ENCODE results near the gene DYNC1I2. TPM values are rescaled to one million over a fixed set of nuclear protein-coding genes. Genes with fewer than 3 reads are reported as not detected.

Gene DYNC1I2
- total RNA-seq = 10 to 100 TPM; 41.6 to 49.5 TPM

DNA sequence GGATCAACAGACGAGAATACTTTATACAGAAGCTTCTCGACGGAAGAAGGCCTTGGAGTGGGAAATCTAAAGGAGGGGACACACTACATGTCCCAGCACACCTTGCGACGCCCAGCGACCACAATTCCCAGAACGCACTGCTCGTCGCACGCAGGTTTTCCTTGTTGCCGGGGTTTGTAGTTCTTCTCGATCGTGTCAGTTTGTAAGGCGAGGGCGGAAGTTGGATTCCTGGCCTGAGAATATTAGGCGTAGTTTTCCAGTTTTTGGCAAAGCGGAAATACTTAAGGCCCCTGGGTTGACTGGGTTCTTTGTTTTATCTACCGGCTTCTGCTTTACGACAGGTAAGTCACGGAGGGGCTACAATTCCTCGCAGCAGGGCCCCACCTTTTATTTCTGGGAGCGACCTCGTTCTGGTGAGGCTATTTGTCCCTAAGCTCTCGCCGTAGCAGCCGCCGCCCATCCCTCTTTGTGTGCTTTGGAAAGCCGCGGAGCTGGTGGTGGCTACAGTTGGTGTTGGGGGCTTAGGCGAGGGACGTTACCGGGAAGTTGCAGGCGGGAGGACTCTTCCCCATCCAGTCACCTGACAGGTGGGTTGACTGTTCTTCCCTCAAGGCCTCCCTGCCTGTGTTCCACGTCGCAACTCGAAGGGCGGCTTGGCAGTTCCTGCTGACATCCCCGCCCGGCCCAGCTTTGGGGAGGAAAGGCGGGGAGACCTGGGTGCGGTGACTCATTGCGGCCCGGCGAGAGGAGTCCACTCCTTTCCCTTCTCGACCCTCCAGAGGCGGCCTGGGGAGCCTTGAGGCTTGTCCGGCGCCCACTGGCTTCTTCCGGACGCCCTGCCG is at the start of gene DYNC1I2:
Gene DYNC1I2 (plus strand): TSS at position 183 of the 842 bp plus-strand sequence. CDS start 2,687 bp downstream, outside the sequence.
- DNase-seq (peak; percentile 89), ATAC-seq (peak; percentile 84)
- peaks cover 17% of the 10 kb centered on the region for H3K27me3 Mint-ChIP-seq
- CTCF ChIA-PET = interaction anchor here (1.0 to 1.8 kb wide), 3 partner anchors 419 to 774 kb away, joined by 3 to 7 read pairs (median 4); no protein-coding TSS in a partner anchor
- peak within 1 kb of the TSS; percentile 85 for H3K27ac Mint-ChIP-seq
- peak within 1 kb of the TSS; percentile 92 for H3K4me3 Mint-ChIP-seq
- H3K36me3 Mint-ChIP-seq = peaks cover 14% of the 10 kb centered on the region
- H3K9me3 Mint-ChIP-seq (ENCODE audit: low read depth) = no peaks in the 10 kb centered on the region
- peaks cover 17% of the 10 kb centered on the region for H3K4me1 Mint-ChIP-seq

DNA sequence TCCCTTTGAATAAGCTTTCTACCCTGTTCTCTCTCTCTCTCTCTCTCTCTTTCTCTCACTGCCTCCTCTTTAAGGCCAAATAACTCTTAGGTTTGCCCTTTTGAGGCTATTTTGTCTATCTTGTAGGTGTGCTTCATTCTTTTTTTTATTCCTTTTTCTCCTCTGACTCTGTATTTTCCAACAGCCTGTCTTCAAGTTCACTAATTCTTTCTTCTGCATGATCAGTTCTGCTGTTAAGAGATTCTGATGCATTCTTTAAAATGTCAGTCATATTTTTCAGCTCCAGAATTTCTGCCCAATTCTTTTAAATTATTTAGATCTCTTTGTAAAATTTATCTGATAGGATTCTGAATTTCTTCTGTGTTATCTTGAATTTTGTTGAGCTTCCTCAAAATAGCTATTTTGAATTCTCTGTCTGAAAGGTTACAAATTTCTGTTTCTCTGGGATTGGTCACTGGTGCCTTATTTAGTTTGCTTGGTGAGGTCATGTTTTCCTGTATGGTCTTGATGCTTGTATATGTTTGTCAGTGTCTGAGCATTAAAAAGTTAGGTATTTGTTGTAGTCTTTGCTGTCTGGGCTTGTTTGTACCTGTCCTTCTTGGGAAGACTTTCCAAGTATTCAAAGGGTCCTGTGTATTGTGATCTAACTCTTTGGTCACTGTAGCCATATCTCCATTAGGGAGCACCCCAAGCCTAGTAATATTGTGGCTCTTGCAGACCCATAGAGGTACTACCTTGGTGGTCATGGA is 35.4 kb upstream of the DYNC1I2 start:
- Mint-ChIP-seq H3K9me3 (ENCODE audit: low read depth) (peaks cover 3% of the 10 kb centered on the region), H3K27me3 (peaks cover 43% of the 10 kb centered on the region), H3K36me3 (no peaks in the 10 kb centered on the region), H3K27ac (no peak overlapping the region), H3K4me1 (no peaks in the 10 kb centered on the region), H3K4me3 (no peak overlapping the region)
- no peak for DNase-seq
- no peak for ATAC-seq
- CTCF ChIA-PET = no interaction called here

DNA sequence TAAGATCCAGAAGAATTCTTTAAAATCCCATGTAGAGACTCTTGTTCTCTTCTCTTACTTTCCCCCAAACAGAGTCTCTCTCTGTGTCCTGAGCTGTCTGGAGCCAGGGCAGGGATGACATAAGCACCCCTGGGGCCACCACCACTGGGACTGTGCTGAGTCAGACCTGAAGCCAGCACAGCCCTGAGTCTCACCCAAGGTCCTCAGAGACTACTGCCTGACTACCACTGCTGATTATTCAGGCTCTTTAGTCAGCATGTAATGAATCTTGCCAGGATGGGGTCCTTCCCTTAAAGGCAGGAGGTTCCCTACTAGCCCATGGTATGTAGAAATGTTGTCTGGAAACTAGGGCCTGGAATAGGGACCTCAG is 34.9 kb upstream of the DYNC1I2 start:
- Mint-ChIP-seq H3K27ac (no peak overlapping the region), H3K4me1 (no peaks in the 10 kb centered on the region), H3K4me3 (no peak overlapping the region), H3K9me3 (ENCODE audit: low read depth) (peaks cover 3% of the 10 kb centered on the region), H3K36me3 (no peaks in the 10 kb centered on the region), H3K27me3 (peaks cover 45% of the 10 kb centered on the region)
- CTCF ChIA-PET = no interaction called here
- DNase-seq (no peak), ATAC-seq (no peak)

DNA sequence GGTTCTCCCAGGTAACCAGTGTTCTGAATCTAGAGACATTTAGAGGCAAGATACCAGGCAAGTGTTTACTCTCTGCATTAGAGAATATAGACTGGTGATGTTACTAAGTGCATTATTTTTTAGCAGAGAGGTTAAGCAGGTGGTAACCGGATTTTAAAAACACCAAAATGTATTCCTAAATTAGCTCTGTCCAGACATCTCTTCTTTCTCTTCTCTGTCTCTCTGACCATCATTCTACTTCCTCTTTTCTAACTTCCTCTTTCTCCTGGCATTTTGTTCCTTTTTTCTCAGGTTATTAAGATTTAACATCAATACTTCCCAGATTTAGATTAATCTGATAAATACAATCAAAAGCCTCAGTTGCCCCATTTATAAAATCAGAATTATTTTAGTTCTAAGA is 31.7 kb upstream of the DYNC1I2 start:
- no peak overlapping the region for H3K4me3 Mint-ChIP-seq
- no peaks in the 10 kb centered on the region for H3K36me3 Mint-ChIP-seq
- peaks cover 37% of the 10 kb centered on the region for H3K27me3 Mint-ChIP-seq
- H3K27ac Mint-ChIP-seq = no peak overlapping the region
- ATAC-seq = no peak
- H3K9me3 Mint-ChIP-seq (ENCODE audit: low read depth) = no peaks in the 10 kb centered on the region
- no peak for DNase-seq
- no peaks in the 10 kb centered on the region for H3K4me1 Mint-ChIP-seq
- CTCF ChIA-PET = no interaction called here

DNA sequence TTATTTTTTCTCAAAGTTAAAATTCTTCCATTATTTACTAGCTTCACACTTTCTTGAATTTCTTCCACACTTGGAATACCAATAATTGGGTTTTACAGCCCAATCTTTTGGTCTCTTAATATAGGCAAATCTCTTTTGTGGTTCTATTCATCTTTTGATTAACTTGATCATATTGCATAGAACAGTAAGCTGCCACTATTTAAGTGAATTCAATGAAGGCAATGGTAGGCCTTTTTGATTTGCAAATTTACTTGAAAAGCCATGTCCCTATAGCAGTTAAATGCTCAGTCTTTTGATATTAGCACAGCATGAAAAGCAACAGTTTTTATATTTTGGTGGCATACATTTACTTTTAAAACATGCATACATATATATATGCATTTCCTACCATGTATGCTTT is 20.2 kb upstream of the DYNC1I2 start:
- H3K9me3 Mint-ChIP-seq (ENCODE audit: low read depth) = no peaks in the 10 kb centered on the region
- CTCF ChIA-PET = no interaction called here
- no peak overlapping the region for H3K4me3 Mint-ChIP-seq
- DNase-seq (no peak), ATAC-seq (no peak)
- no peaks in the 10 kb centered on the region for H3K36me3 Mint-ChIP-seq
- H3K27me3 Mint-ChIP-seq = peaks cover 60% of the 10 kb centered on the region
- H3K27ac Mint-ChIP-seq = no peak overlapping the region
- no peaks in the 10 kb centered on the region for H3K4me1 Mint-ChIP-seq

DNA sequence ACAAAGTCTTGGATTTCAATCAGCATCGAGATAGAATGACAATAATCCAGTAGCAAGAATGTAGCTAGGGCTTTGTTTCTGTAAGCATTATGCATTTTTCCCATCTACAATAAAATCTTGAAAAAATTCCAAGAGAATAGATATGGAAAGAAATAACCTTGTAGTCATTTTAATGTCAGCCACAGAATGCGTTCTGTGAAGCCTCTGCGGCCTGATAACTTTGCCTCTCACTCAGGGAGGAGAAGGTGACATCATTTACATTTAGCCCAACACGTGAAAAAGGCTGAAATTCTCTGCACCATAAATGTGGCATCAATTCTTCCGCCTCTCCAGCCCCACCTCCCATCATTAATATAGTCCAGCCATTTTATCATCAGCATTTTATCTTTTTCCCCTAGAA is 19.1 kb upstream of the DYNC1I2 start:
- no peaks in the 10 kb centered on the region for H3K4me1 Mint-ChIP-seq
- CTCF ChIA-PET = no interaction called here
- DNase-seq = no peak
- no peaks in the 10 kb centered on the region for H3K9me3 Mint-ChIP-seq (ENCODE audit: low read depth)
- H3K4me3 Mint-ChIP-seq = no peak overlapping the region
- ATAC-seq = no peak
- peaks cover 59% of the 10 kb centered on the region for H3K27me3 Mint-ChIP-seq
- H3K36me3 Mint-ChIP-seq = no peaks in the 10 kb centered on the region
- H3K27ac Mint-ChIP-seq = no peak overlapping the region

DNA sequence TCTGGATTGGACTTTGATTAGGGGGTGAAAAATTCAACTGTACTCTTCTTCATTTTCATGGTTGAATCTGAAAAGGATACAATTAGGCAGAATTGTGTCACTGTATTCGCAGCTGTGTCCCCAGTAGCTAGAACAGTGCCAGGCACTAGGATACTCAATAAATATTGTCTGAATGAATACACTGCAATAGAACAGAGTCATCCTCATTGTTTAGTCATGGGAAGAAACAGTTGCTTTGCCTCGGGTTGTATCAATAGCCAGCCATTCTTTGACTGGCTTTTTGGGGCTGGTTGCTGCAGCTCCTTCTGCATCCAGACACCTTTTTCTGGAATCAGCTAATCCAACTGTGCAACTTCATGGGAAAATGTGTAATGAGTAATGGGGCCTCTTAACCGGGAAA is 18.1 kb upstream of the DYNC1I2 start:
- no peak for ATAC-seq
- Mint-ChIP-seq H3K27ac (no peak overlapping the region), H3K27me3 (peaks cover 53% of the 10 kb centered on the region), H3K4me1 (no peaks in the 10 kb centered on the region), H3K36me3 (no peaks in the 10 kb centered on the region), H3K9me3 (ENCODE audit: low read depth) (no peaks in the 10 kb centered on the region), H3K4me3 (no peak overlapping the region)
- no peak for DNase-seq
- CTCF ChIA-PET = no interaction called here

DNA sequence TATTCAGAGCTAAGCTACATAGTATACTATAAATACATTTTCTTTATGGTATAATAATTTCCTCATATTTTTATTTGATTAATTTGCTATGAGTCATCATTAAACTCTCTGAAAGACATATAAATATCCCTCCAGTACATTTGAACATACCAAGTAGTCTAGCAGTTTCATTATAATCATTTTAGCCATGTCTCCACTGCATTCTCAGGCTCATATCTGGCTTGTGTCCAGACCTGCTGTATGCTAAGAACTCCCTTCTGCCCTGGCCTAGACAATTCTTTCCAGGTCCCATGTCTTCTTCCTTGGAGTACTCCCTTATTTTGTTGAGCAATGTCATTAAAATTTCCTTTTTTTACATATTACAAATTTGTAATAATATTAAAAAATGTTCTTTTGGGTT is 16.6 kb upstream of the DYNC1I2 start:
- ATAC-seq (no peak), DNase-seq (no peak)
- CTCF ChIA-PET = no interaction called here
- no peaks in the 10 kb centered on the region for H3K4me1 Mint-ChIP-seq
- no peak overlapping the region for H3K4me3 Mint-ChIP-seq
- H3K27ac Mint-ChIP-seq = no peak overlapping the region
- H3K36me3 Mint-ChIP-seq = no peaks in the 10 kb centered on the region
- H3K9me3 Mint-ChIP-seq (ENCODE audit: low read depth) = no peaks in the 10 kb centered on the region
- H3K27me3 Mint-ChIP-seq = peaks cover 48% of the 10 kb centered on the region

DNA sequence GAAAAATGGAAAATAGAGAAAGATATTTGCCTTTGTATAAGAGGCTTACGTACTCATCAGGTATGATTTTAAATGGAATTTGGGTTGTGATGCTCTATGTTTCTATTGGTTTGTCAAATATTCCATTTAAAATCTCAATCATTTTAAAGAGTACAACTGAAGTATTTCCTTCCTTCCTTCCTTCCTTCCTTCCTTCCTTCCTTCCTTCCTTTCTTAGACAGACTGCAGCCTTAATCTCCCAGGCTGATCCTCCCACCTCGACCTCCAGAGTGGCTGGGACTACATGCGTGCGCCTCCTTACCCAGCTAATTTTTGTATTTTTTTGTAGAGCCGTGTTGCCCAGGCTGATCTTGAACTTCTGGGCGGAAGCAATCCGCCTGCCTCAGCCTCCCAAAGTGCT is 15.4 kb upstream of the DYNC1I2 start:
- no peaks in the 10 kb centered on the region for H3K4me1 Mint-ChIP-seq
- peaks cover 45% of the 10 kb centered on the region for H3K27me3 Mint-ChIP-seq
- H3K27ac Mint-ChIP-seq = no peak overlapping the region
- H3K36me3 Mint-ChIP-seq = no peaks in the 10 kb centered on the region
- CTCF ChIA-PET = no interaction called here
- H3K9me3 Mint-ChIP-seq (ENCODE audit: low read depth) = no peaks in the 10 kb centered on the region
- DNase-seq (no peak), ATAC-seq (no peak)
- no peak overlapping the region for H3K4me3 Mint-ChIP-seq

DNA sequence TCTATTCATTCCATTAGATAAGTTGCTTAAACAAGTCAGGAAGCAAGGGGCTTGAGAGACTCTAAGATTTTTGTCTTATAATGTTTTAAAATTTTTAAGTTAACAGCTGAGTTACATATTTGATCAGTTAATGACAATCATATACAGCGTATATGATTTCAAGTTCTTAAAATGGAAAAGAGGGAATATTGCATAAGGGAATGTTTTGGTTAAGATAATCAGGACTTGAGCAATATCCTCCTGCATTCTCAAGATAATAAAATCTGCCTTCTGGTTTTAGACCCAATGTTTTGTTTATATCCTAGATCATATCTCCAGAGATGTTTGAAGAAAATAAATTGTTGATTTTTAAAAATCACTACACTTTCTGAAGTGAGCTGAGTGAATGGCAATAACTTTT is 13.4 kb upstream of the DYNC1I2 start:
- no peak for DNase-seq
- no peak for ATAC-seq
- Mint-ChIP-seq H3K27ac (no peak overlapping the region), H3K9me3 (ENCODE audit: low read depth) (no peaks in the 10 kb centered on the region), H3K4me3 (no peak overlapping the region), H3K36me3 (no peaks in the 10 kb centered on the region), H3K4me1 (no peaks in the 10 kb centered on the region), H3K27me3 (peaks cover 41% of the 10 kb centered on the region)
- CTCF ChIA-PET = no interaction called here

DNA sequence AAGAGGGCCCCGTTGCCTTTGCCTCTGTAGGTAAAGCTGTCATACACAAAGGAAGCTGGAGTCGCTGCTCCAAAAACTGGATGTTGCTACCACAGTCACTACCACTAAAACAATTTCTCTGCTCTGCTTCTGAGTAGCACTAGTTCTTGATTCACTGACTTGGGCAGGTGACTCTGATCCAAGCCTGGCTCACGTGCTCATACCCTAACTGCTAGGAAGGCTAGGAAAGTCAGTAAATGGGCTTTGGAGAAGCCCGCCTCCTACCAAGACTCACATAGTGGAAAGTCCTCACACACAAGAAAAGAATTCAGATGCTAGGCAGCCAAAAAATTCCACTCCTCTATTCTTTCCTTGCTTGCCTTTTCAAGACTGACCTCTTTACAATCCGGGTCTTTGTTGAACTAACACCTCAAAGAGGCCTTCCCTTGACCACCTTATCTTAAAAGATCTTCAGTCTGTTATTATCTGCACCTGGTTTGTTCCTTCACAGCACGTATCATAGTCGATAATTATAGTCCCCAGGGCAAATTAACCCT is 11.4 kb upstream of the DYNC1I2 start:
- peaks cover 33% of the 10 kb centered on the region for H3K27me3 Mint-ChIP-seq
- no peaks in the 10 kb centered on the region for H3K9me3 Mint-ChIP-seq (ENCODE audit: low read depth)
- CTCF ChIA-PET = no interaction called here
- no peak for ATAC-seq
- no peak overlapping the region for H3K4me3 Mint-ChIP-seq
- no peaks in the 10 kb centered on the region for H3K36me3 Mint-ChIP-seq
- H3K27ac Mint-ChIP-seq = no peak overlapping the region
- no peak for DNase-seq
- H3K4me1 Mint-ChIP-seq = peaks cover 3% of the 10 kb centered on the region

DNA sequence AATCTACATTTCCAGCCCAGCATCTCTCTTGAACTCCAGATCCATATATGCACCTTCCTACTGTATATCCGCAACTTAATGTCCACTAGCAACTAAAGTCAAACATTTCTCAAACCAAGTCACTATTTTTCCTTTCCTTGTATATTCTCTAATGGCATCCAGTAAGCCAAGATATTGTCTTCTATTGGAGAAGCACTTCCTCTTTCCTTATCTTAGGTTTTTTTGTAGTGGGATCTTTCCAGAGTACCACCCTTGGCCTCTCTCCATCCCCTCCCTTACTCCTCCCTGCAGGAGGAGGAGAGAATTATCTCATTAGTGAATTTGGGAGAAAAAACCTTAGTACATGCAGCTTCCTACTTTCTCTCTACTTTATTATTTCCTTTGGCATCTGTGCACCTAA is 8.7 kb upstream of the DYNC1I2 start:
- peaks cover 3% of the 10 kb centered on the region for H3K4me1 Mint-ChIP-seq
- H3K4me3 Mint-ChIP-seq = no peak overlapping the region
- H3K36me3 Mint-ChIP-seq = no peaks in the 10 kb centered on the region
- no peak for ATAC-seq
- no peak for DNase-seq
- CTCF ChIA-PET = no interaction called here
- no peak overlapping the region for H3K27ac Mint-ChIP-seq
- H3K27me3 Mint-ChIP-seq = peaks cover 28% of the 10 kb centered on the region
- H3K9me3 Mint-ChIP-seq (ENCODE audit: low read depth) = no peaks in the 10 kb centered on the region

DNA sequence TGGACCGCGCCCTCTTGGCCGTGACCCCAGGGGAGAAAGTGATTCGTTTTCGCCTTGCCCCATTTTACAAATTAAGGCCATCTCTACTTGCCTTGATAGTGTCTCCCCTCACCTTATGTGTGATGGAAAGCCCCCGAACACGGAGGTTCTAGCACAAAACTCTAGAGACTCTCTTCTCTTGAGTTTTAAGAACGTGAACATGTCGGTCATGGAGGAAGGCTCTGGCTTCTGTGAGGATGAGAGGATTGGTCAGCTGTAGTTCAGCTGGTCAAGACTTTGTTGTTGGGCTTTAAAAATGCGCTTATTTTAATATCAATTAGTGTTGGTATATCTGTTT is 828 bp downstream of the DYNC1I2 start:
- H3K27me3 Mint-ChIP-seq = peaks cover 11% of the 10 kb centered on the region
- H3K4me1 Mint-ChIP-seq = peaks cover 17% of the 10 kb centered on the region
- peak overlapping the region; percentile 92 for H3K4me3 Mint-ChIP-seq
- CTCF ChIA-PET = interaction anchor here (0.7 to 1.8 kb wide), 5 partner anchors 14 to 774 kb away, joined by 3 to 7 read pairs (median 4); partner anchors contain the start of gene DLX2
- peak overlapping the region; percentile 85 for H3K27ac Mint-ChIP-seq
- peaks cover 19% of the 10 kb centered on the region for H3K36me3 Mint-ChIP-seq
- no peaks in the 10 kb centered on the region for H3K9me3 Mint-ChIP-seq (ENCODE audit: low read depth)
- ATAC-seq = no peak
- DNase-seq = no peak

DNA sequence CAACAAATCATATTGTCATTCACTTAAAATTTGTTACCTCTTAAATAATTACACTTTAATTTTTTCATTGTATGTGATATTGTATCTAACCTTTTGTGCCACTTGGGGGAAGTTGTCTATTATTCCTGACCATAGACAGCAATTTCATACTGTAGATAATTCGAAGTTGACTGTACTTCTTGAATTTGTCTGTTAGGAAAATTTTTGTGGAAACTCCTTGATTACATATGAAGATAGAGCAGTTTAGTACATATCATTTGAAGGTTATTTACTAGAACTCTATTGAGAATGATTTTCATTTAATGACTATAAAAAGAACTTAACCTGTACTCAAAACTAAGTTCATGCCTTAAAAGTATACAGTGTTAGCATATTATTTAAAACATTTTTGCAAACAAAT is 5.1 kb downstream of the DYNC1I2 start:
- H3K9me3 Mint-ChIP-seq (ENCODE audit: low read depth) = no peaks in the 10 kb centered on the region
- peaks cover 17% of the 10 kb centered on the region for H3K4me1 Mint-ChIP-seq
- no peak for DNase-seq
- H3K36me3 Mint-ChIP-seq = peaks cover 46% of the 10 kb centered on the region
- no peak overlapping the region for H3K27ac Mint-ChIP-seq
- ATAC-seq = no peak
- CTCF ChIA-PET = interaction anchor here (1.8 to 2.3 kb wide), 2 partner anchors 11 kb away, joined by 6 to 10 read pairs; no protein-coding TSS in a partner anchor
- H3K4me3 Mint-ChIP-seq = no peak overlapping the region
- H3K27me3 Mint-ChIP-seq = no peaks in the 10 kb centered on the region
